LNCaP clone FGC (cell line): ENCODE data around the gene PDGFC.

Source experiments
- DNase-seq: peaks from one replicate; pipeline ENCODE4 v3.0.0-alpha.2; 2011; ENCODE audit warnings: low read depth
- H3K4me3 ChIP-seq: 2 replicates; pipeline ENCODE4 v1.5.1; 2011; ENCODE audit warnings: mild to moderate bottlenecking, low read depth, low read length, control low read depth
- TF ChIP-seq, protein P1 (sequence below): IDR thresholded peaks from 2 replicates; pipeline ENCODE4 v1.5.1; 2012; ENCODE audit warnings: mild to moderate bottlenecking; ENCODE audit not compliant: control insufficient read depth, insufficient read depth; ENCODE audit errors: extremely low read depth

PDGFC gene

DNA sequence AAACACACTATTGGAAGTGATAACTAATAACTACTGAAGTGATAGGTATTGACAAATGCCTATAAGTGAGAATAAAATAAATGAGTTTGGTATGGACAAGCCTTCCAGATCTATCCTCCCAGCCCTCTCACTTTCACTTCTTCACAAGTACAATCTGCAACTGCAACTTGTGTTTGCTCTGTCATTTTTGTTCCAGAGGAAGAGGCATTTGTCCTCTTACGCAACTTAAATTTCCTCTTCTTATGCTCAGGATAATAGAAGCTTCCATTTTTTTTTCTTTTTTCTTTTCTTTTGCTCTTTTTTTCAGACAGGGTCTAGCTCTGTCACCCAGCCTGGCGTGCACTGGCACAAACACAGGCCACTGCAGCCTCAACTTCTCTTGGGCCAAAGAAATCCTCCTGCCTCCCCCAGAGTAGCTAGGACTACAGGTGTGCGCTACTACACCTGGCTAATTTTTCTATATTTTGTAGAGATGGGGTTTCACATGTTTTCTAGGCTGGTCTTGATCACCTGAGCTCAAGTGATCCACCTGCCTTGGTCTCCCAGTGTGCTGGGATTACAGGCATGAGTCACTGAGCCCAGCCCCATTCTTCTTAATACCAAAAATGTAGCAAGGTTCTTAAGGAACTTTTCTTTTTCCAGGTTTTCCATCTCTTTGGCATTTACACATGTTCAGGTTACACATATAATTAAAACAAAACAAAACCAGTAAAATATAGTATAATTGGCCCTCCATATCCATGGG is 73.1 kb downstream of the PDGFC start:
- no peak for DNase-seq
- TF ChIP-seq, protein P1, sequence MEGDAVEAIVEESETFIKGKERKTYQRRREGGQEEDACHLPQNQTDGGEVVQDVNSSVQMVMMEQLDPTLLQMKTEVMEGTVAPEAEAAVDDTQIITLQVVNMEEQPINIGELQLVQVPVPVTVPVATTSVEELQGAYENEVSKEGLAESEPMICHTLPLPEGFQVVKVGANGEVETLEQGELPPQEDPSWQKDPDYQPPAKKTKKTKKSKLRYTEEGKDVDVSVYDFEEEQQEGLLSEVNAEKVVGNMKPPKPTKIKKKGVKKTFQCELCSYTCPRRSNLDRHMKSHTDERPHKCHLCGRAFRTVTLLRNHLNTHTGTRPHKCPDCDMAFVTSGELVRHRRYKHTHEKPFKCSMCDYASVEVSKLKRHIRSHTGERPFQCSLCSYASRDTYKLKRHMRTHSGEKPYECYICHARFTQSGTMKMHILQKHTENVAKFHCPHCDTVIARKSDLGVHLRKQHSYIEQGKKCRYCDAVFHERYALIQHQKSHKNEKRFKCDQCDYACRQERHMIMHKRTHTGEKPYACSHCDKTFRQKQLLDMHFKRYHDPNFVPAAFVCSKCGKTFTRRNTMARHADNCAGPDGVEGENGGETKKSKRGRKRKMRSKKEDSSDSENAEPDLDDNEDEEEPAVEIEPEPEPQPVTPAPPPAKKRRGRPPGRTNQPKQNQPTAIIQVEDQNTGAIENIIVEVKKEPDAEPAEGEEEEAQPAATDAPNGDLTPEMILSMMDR = no peak
- no peak overlapping the region for H3K4me3 ChIP-seq

DNA sequence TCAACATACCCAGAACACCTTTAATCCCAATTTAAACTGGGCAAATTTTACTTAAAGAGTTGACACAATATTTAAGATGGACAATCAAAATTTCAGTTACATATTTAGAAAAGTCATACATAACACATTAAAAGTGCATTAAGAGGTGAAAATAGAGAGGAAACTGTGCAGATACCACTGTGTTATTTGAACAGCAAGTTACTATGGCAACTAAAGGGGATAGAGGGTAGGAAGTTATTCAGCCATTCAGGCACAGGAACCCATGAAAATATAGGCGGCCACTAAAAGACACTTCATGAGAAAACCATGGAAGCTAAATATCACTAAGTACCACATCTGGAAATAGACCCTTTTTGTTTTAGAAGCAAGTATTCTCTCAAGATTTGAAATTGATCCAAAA is 75.1 kb downstream of the PDGFC start:
- no peak for DNase-seq
- H3K4me3 ChIP-seq = no peak overlapping the region
- TF ChIP-seq, protein P1 = no peak

DNA sequence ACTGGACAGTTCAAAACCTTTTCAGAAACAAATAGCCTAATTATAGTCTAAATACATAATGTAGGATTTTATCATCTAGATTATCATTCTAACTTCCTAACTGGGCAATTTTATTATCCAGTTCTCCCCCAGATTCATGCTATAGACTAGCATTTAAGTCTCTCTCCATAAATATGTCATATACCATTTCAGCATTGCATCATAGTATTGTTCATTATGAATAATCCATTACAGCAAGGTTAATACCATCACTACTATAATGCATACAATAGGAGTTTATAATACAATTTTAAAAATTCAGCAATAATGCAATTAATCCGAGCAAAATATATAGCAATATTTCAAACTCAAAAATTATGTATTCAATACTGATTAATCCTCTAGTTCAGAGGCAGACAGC is 77.4 kb downstream of the PDGFC start:
- H3K4me3 ChIP-seq = no peak overlapping the region
- no peak for DNase-seq
- TF ChIP-seq, protein P1 = no peak

DNA sequence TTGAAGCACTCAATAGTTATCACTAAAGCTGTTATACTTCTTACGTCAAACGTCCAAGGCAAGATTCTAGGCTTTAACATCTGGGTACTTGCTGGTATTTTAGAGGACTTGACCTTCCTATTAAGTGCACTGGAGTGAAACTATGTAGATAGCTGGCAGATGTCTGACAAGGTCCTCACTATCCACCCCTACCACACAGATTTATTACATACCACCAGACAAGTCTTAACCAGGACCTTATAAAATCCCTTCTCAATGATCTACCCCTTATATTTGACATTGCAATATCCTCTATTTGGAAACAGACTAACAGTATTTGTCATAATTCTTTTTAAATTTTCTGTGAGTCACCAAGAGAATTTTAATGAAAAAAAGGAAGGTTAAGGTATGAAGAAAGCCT is 78.8 kb downstream of the PDGFC start:
- TF ChIP-seq, protein P1 = no peak
- DNase-seq = no peak

DNA sequence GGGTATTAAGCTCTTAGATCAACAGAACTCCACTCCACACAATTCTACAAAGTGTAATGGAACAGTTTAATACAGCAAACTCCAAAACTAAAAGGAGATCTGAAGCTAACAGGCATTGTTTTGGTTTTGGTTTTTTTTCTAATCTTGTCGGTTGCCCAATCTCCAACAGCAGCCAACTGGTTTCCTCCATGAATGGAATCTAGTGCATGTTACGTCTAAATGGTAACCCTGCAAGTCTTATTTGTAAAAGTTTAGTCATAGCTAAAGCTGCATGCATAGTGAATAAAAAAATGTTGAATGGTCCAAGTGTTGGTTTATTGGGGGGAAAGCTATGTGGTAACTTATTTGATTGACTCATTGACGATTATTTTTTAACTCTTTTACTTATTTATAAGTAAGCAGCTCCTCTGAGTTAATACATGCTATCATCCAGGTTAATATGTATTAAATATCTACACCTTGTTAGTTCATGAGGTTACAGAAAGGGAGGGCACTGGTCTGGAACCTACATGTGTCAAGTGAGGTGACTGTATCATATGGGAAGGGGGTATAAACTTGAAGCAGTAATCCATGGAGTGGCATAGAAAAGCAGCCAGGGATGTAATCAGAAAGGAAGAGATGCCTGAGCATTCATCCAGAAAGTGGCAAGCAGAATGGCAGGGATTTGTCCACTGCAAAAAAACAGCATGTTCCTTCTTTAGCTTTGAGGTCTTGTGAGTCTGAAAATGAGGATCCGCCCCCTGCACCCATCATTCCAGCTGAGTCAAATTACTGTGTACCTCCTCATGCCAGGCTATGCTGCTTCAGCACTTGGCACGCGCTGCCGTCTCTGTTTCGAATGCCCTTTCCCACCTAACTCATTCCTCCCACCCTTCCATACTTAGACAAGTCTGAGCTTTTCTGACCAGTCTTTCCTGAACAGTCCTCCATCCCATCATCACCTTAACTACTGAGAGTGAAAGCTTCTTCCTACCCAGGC is 81.7 kb downstream of the PDGFC start:
- DNase-seq = no peak
- no peak overlapping the region for H3K4me3 ChIP-seq
- TF ChIP-seq, protein P1 = no peak

More for the DNA sequence above, 78.8 kb downstream of the PDGFC start:
- no peak overlapping the region for H3K4me3 ChIP-seq

DNA sequence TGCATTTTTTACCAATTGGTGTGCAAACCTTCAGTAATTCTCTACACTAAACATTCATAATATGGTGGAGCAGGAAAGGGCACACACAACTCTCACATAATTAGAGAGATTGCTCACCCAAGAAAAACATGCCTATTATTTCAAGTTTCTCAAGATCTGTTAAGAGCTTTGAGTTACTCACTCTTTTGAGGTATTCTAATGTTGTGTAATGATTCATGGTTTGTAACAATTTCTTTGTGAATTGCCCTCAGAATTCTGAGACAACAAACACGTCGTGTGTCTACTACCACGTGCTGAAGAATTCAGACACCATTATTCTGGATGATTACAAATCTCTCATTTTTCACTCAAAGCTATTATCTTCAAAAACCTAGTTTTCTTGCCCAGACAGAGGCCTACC is 82.8 kb downstream of the PDGFC start:
- no peak for DNase-seq
- TF ChIP-seq, protein P1 = no peak
- H3K4me3 ChIP-seq = no peak overlapping the region

DNA sequence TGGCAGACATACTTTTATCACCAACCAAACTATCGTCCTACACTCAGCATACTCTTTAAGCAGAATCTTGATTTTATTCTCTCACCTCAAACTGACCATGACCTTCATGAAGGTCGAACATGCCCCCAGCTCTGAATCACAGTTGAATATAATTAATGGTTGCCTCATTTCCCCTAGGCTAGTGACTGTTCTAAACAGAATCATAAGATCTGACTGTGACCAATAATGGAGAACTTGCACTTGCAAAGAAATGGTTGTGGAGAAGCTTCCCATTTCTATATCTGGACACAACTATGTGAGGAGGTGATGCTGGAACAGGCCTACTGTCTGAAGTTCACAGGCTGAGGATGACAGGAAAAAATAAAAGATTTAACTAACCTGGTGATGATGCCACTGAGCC is 85.1 kb downstream of the PDGFC start:
- DNase-seq = no peak
- H3K4me3 ChIP-seq = no peak overlapping the region
- TF ChIP-seq, protein P1 = no peak
